Caco-2 (cell line): ENCODE measurements around the gene TMEM266. TPM values are rescaled to one million over a fixed set of nuclear protein-coding genes. Genes with fewer than 3 reads are reported as not detected.

ENCODE experiments used
- BruUV-seq: library from RNA; stranded (reverse); fragments of 400-500 nt; replicated peaks from 2 replicates; lab custom pipeline; 2021; lab: Mats Ljungman, UMichigan
- CTCF ChIA-PET: fragments of 300-600 bp; sonication (Branson Sonifier 250); formaldehyde crosslinking; loops from one replicate; lab custom pipeline; 2022; ENCODE audit warnings: antibody characterized with exemption; lab: Charles Lee
- POLR2A ChIA-PET: fragments of 300-600 bp; sonication (Branson Sonifier 250); formaldehyde crosslinking; loops from one replicate; lab custom pipeline; 2022; ENCODE audit warnings: antibody characterized with exemption; lab: Charles Lee
- DNase-seq, 2 experiments: peaks; one replicate each; pipeline versions ENCODE4 v3.0.0 to v3.0.0-alpha.2; 2020 to 2022
- H3K27me3 ChIP-seq: replicated peaks from 2 replicates; pipeline ENCODE4 v1.6.0; 2011; ENCODE audit warnings: low read length; ENCODE audit not compliant: control insufficient read depth, insufficient read depth
- H3K36me3 ChIP-seq: 2 replicates; pipeline ENCODE4 v1.5.1; 2011; ENCODE audit warnings: low read length; ENCODE audit not compliant: control insufficient read depth, insufficient read depth
- H3K4me1 ChIP-seq: fragments of 250-450 bp; sonication (Bioruptor Pico); 2 replicates; pipeline ENCODE4 v1.5.1; 2020; ENCODE audit warnings: mild to moderate bottlenecking
- H3K4me3 ChIP-seq: 2 replicates; pipeline ENCODE4 v1.5.1; 2011; ENCODE audit warnings: low read depth, mild to moderate bottlenecking, control low read depth, low read length
- H3K9me3 ChIP-seq: fragments of 250-450 bp; sonication (Bioruptor Pico); 2 replicates; pipeline ENCODE4 v1.5.1; 2020; ENCODE audit warnings: mild to moderate bottlenecking, moderate library complexity
- H3K27ac Mint-ChIP-seq: one replicate; pipeline ENCODE4 v1.8.0; 2022; ENCODE audit warnings: mixed read lengths; ENCODE audit not compliant: unreplicated experiment
- H3K27me3 Mint-ChIP-seq: one replicate; pipeline ENCODE4 v1.8.0; 2022; ENCODE audit warnings: mixed read lengths; ENCODE audit not compliant: insufficient read depth, unreplicated experiment
- H3K36me3 Mint-ChIP-seq: one replicate; pipeline ENCODE4 v1.8.0; 2022; ENCODE audit warnings: mild to moderate bottlenecking, mixed read lengths; ENCODE audit not compliant: insufficient read depth, unreplicated experiment
- H3K4me1 Mint-ChIP-seq: one replicate; pipeline ENCODE4 v1.8.0; 2022; ENCODE audit warnings: low read depth, mixed read lengths; ENCODE audit not compliant: unreplicated experiment
- H3K4me3 Mint-ChIP-seq: one replicate; pipeline ENCODE4 v1.8.0; 2022; ENCODE audit warnings: mild to moderate bottlenecking, moderate library complexity, mixed read lengths; ENCODE audit not compliant: unreplicated experiment
- H3K9me3 Mint-ChIP-seq: one replicate; pipeline ENCODE4 v1.8.0; 2022; ENCODE audit warnings: mixed read lengths; ENCODE audit not compliant: unreplicated experiment
- CTCF ChIP-seq, 2 experiments: fragments of 200-600 bp in 1 of 2; IDR thresholded peaks; 1 replicate in 1 of 2; 2 replicates in 1 of 2; pipeline versions ENCODE4 v1.5.1 to v1.8.0; 2011 to 2022; ENCODE audit warnings: antibody characterized with exemption in 1 of 2, control low read depth in 1 of 2, inconsistent platforms in 1 of 2, low read depth in 1 of 2, low read length in 1 of 2, mild to moderate bottlenecking in 1 of 2, moderate library complexity in 1 of 2; ENCODE audit not compliant: insufficient read depth in 1 of 2, severe bottlenecking in 1 of 2, unreplicated experiment in 1 of 2
- intact Hi-C: fragments of 100-400 bp; cut with micrococcal nuclease; formaldehyde crosslinking; loops from one replicate; pipeline ENCODE4 v1.10.0; 2022; ENCODE audit not compliant: unreplicated experiment
- total RNA-seq: library from RNA; stranded (reverse); gene quantifications from 2 replicates; pipeline ENCODE4 v1.2.3, GENCODE V29; 2022

TMEM266 gene
- total RNA-seq, 1 experiment from 2014 or later = 0.27 TPM

DNA sequence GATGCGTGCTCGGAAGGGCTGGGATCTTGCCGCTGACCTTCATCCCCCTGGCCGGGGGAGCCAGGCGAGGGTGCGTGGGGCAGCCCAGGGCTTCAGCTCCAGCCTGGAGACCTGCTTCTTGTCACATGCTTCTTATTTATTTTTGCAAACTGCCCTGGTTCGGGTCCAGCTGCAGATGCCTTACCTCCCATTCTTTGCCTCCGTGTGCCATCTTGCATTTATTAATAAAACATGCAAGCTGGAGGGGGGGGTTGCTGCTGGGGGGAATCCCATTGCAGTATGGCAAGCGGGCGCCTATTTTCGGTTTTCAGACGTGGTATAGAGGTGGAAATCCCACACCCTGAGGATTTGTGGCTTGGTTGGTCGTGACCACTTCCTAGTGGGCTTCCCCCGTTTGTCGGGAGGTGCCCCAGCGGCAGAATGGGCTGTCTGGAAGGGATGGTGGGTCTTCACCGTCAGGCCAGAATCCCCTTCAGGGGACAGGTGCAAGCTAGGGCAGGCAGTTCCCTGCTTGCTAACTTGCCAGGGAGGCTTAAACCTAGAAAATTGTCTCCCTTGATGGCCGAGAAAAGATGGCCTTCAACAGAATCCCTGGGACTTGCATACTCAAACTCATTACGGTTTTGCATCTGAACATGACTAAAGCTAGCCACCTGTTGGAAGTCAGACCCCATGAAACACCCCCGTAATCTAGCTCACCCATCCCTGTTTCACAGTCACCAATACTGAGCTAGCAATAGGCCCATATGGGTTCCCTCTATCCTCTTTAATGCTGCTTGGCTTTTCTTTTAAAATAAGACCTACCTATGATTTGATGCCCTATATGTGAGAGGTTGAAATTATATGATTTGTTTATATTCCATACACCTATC is 569 bp downstream of the TMEM266 start:
- intact Hi-C loops = loop anchor here (2.0 kb wide), 1 partner anchor 38 kb away; no protein-coding TSS in a partner anchor
- CTCF ChIA-PET = interaction anchor here (0.6 to 5.9 kb wide), 4 partner anchors 12 to 131 kb away, joined by 3 to 125 read pairs (median 6); no protein-coding TSS in a partner anchor
- no peak for TF ChIP-seq CTCF (IDR thresholded peaks at IDR 0.05; ENCODE audit: insufficient read depth in 1 of 2, low read depth in 1 of 2, low read length in 1 of 2, severe bottlenecking in 1 of 2, unreplicated experiment in 1 of 2)

DNA sequence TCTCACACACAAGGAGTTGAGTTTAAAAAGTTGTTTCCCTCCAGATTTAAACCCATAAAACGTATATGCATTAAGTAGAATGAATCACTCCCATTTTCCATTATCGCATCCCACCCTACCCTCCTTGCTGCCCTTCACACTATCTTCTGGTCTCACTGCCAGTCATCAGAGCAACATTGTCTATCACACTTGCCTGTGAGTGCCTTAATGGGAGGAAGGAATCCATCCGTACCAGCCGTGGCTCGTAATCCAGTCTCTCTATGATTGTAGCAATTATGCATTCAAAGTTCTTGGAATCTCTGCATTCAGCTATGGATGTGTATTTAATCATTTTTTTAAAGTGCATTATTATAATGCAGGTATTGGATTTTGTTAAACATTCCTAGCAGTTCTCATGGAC is 1.9 kb downstream of the TMEM266 start:
- BruUV-seq = no TSS peak
- peaks cover 4% of the 10 kb centered on the region; the same call in 1 of the 2 replicates for H3K4me1 ChIP-seq
- ChIA-PET POLR2A (no interaction called here), CTCF (interaction anchor here (1.9 to 5.9 kb wide), 2 partner anchors 78 kb away, joined by 4 to 125 read pairs; no protein-coding TSS in a partner anchor)
- H3K4me3 Mint-ChIP-seq = no peak overlapping the region
- H3K27me3 Mint-ChIP-seq = peaks cover 18% of the 10 kb centered on the region
- no peak overlapping the region for H3K27ac Mint-ChIP-seq
- H3K9me3 Mint-ChIP-seq = no peaks in the 10 kb centered on the region
- no peak for TF ChIP-seq CTCF (IDR thresholded peaks at IDR 0.05; ENCODE audit: insufficient read depth in 1 of 2, low read depth in 1 of 2, low read length in 1 of 2, severe bottlenecking in 1 of 2, unreplicated experiment in 1 of 2)
- no peaks in the 10 kb centered on the region for H3K9me3 ChIP-seq
- H3K4me3 ChIP-seq = no peak overlapping the region
- H3K27me3 ChIP-seq = no peaks in the 10 kb centered on the region
- intact Hi-C loops = loop anchor here (2.0 kb wide), 1 partner anchor 37 kb away; no protein-coding TSS in a partner anchor
- no peaks in the 10 kb centered on the region for H3K36me3 ChIP-seq
- DNase-seq = no peak
- peaks cover 6% of the 10 kb centered on the region for H3K4me1 Mint-ChIP-seq
- no peaks in the 10 kb centered on the region for H3K36me3 Mint-ChIP-seq

More for the DNA sequence above, 569 bp downstream of the TMEM266 start:
- Histone ChIP-seq H3K9me3 (no peaks in the 10 kb centered on the region), H3K4me3 (peak overlapping the region; percentile 75), H3K27me3 (no peaks in the 10 kb centered on the region), H3K4me1 (peaks cover 4% of the 10 kb centered on the region; the same call in 1 of the 2 replicates), H3K36me3 (no peaks in the 10 kb centered on the region)
- no peak for DNase-seq
- Mint-ChIP-seq H3K9me3 (no peaks in the 10 kb centered on the region), H3K4me3 (peak overlapping the region; percentile 66), H3K27ac (no peak overlapping the region), H3K27me3 (peaks cover 18% of the 10 kb centered on the region), H3K36me3 (no peaks in the 10 kb centered on the region), H3K4me1 (peaks cover 8% of the 10 kb centered on the region)
- POLR2A ChIA-PET = interaction anchor here (0.6 kb wide), 1 partner anchor 157 kb away, joined by 16 read pairs; no protein-coding TSS in a partner anchor
- BruUV-seq = no TSS peak

- no peaks in the 10 kb centered on the region for H3K36me3 ChIP-seq
- H3K4me3 ChIP-seq = no peak overlapping the region
- H3K4me3 Mint-ChIP-seq = no peak overlapping the region
- H3K4me1 Mint-ChIP-seq = peaks cover under 1% of the 10 kb centered on the region
- no TSS peak for BruUV-seq
- H3K4me1 ChIP-seq = peaks cover 4% of the 10 kb centered on the region; the same call in 1 of the 2 replicates
- TF ChIP-seq CTCF (IDR thresholded peaks at IDR 0.05; ENCODE audit: insufficient read depth in 1 of 2, low read depth in 1 of 2, low read length in 1 of 2, severe bottlenecking in 1 of 2, unreplicated experiment in 1 of 2) = no peak
- no peaks in the 10 kb centered on the region for H3K36me3 Mint-ChIP-seq
- H3K27me3 ChIP-seq = no peaks in the 10 kb centered on the region
- DNase-seq = no peak
- H3K9me3 ChIP-seq = no peaks in the 10 kb centered on the region
- intact Hi-C loops = no loop called here
- ChIA-PET CTCF (interaction anchor here (1.9 kb wide), 1 partner anchor 77 kb away, joined by 4 read pairs; no protein-coding TSS in a partner anchor), POLR2A (no interaction called here)
- no peak overlapping the region for H3K27ac Mint-ChIP-seq
- H3K9me3 Mint-ChIP-seq = no peaks in the 10 kb centered on the region
- H3K27me3 Mint-ChIP-seq = peaks cover 18% of the 10 kb centered on the region
Measured at GRCh38 chr15:76062286-76062685, 2.5 kb downstream of the TMEM266 start.
